C4-2B (cell line): ENCODE measurements around the gene LRRC26.

Experiments
- H3K27ac ChIP-seq: fragments of 450-650 bp; 2 replicates; pipeline ENCODE4 v1.5.1; 2017
- CTCF ChIP-seq: fragments of 450-650 bp; conservative IDR thresholded peaks from 2 replicates; pipeline ENCODE4 v1.5.1; 2017; ENCODE audit warnings: mild to moderate bottlenecking
- ZFX ChIP-seq: fragments of 450-650 bp; IDR thresholded peaks from 2 replicates; pipeline ENCODE4 v1.6.1; 2017

The LRRC26 gene

GRCh38 chr9:137150617-137151457, 19.0 kb downstream of the LRRC26 start:
- no peak overlapping the region for H3K27ac ChIP-seq

DNA sequence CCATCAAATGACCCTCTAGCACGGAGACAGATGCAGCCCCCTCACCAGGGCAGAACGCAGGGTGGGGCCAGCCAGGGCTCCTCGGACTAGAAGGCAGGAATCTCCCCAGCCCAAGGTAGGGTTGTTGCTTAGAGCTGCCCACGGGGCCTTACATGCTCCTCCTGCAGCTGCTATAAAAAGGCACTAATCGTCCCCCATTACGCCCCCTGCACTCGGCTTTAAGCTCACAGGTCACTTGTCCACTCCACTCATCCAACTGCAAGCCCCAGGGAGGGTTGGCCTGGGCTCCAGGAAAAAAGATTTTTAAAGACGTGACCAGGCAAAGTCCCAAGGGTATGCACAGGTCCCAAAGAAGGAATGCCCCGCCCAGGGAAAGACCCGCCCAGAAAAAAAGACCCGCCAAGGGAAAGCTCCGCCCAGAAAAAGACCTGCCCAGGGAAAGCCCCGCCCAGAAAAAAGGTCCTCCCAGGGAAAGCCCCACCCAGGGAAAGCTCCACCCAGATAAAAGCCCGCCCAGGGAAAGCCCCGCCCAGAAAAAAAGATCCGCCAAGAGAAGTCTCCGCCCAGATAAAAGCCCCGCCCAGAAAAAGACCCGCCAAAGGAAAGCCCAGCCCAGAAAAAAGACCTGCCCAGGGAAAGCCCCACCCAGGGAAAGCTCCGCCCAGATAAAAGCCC, 19.8 kb downstream of the LRRC26 start:
- peak overlapping the region; percentile 75 for H3K27ac ChIP-seq
- TF ChIP-seq CTCF, result no peak
- TF ChIP-seq ZFX, result no peak

More at GRCh38 chr9:137150617-137151457, 19.0 kb downstream of the LRRC26 start:
- no peak for TF ChIP-seq ZFX
- no peak for TF ChIP-seq CTCF

GRCh38 chr9:137149363-137149762, 20.5 kb downstream of the LRRC26 start:
- TF ChIP-seq CTCF (no peak), ZFX (no peak)
- H3K27ac ChIP-seq, result peak overlapping the region; percentile 75

DNA sequence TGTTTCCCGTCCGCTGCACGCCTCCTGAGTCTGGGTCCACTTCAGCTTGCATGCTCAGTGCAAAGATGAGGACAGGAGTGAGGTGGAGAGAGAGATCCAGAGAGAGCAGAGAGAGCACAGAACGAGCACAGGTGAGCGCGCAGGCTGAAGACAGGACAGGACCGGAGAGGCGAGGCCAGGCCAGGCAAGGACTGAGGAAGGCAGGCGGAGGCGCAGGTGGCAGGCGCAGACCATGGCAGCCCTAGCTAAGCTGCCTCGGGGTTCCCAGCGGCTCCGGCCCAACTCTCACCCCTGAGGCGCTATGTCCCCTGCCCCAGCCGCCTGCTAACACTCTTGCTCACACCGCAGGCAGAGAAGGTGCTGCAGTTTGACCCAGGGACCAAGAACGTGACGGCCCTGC, 21.2 kb downstream of the LRRC26 start:
- TF ChIP-seq CTCF (no peak), ZFX (no peak)
- H3K27ac ChIP-seq, result peak overlapping the region; percentile 75

DNA sequence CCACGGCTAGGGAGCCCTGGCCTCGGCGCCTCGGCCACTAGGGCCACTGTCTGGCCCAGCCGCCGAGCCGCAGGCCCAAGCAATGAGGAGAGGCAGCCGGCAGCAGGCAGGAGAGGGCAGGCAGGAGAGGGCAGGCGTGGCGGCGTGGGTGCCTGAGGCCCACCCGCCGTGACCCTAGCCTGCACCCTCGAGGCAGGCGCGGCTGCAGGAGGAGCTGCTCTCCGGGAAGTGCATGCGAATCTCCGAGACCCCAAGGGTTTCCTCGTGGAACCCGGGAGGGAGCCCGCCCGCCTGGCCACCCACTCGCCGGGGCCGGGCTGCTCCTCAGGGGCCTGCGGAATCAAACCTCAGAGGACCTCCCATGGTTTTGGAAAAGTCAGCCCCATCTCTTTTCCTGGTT, 21.6 kb downstream of the LRRC26 start:
- H3K27ac ChIP-seq, result peak overlapping the region; percentile 75

GRCh38 chr9:137147793-137148160, 22.1 kb downstream of the LRRC26 start:
- no peak for TF ChIP-seq CTCF
- TF ChIP-seq ZFX, result no peak
- H3K27ac ChIP-seq, result no peak overlapping the region

More for the DNA sequence above, 21.6 kb downstream of the LRRC26 start:
- TF ChIP-seq ZFX, result no peak
- TF ChIP-seq CTCF, result no peak

DNA sequence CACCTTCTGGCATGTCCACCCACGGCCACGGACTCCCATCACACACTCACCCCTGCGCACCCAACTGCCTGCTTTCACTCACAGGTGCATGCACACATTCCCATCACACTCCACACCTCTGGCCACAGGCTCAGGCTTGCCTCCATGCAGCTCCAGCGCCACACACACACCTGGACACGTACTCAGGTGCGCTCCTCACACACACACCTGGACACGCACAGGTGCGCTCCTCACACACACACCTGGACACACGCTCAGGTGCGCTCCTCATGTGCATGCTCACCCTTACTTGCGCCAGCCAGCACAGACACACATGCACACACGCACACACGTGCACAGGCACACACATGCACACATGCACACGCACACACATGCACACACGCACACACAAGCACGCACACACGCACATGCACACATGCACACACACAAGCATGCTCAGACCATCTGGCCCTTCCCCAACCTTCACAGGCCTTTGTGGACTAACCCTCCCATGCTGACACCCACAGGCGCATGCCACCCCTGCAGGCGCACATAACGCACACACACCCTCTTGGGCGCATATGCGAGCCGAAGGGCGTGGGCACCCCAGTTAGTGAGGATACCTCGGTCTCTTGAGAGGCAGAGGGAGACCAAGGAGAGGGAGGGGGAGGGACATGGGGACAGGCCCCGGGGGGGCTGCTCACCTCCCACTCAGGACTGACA, 22.6 kb downstream of the LRRC26 start:
- no peak for TF ChIP-seq CTCF
- no peak for TF ChIP-seq ZFX
- no peak overlapping the region for H3K27ac ChIP-seq
